ENCODE results near the gene TENM4.

TENM4 gene

GRCh38 chr11:78717041-78717440 lies 723.8 kb downstream of the TENM4 start:
- H3K36me3 ChIP-seq (ENCODE audit: insufficient read depth, low read length): no peaks in the 10 kb centered on the region
- DNase-seq: no peak
- H3K27me3 ChIP-seq (ENCODE audit: insufficient read depth, low read length, poor library complexity): no peaks in the 10 kb centered on the region
- H4K20me1 ChIP-seq (ENCODE audit: insufficient read depth, low read length): no peaks in the 10 kb centered on the region
- ATAC-seq (ENCODE audit: insufficient read depth, low read depth): no peak
- H3K4me2 ChIP-seq (ENCODE audit: insufficient read depth, low read length): no peak overlapping the region
- no peaks in the 10 kb centered on the region for H3K79me2 ChIP-seq (ENCODE audit: insufficient read depth, low read length)
- H3K4me3 ChIP-seq (ENCODE audit: low read depth in 1 of 2, low read length in 2 of 2): no peak overlapping the region
- H3K9me3 ChIP-seq (ENCODE audit: insufficient read depth, low read length, severe bottlenecking): no peaks in the 10 kb centered on the region
- no peak overlapping the region for H3K9ac ChIP-seq (ENCODE audit: low read depth, low read length)
- no peaks in the 10 kb centered on the region for H3K4me1 ChIP-seq (ENCODE audit: insufficient read depth, low read length)
- H3K27ac ChIP-seq (ENCODE audit: low read length): no peak overlapping the region
- H2AFZ ChIP-seq (ENCODE audit: low read depth, low read length): no peak overlapping the region
- TF ChIP-seq EZH2 (IDR thresholded peaks at IDR 0.05; ENCODE audit: borderline replicate concordance, low read depth, low read length, severe bottlenecking): no peak
- TF ChIP-seq CTCF (IDR thresholded peaks at IDR 0.05; ENCODE audit: borderline replicate concordance, extremely low read depth, low read length, poor library complexity, severe bottlenecking): no peak

GRCh38 chr11:78715639-78716311 lies 725.1 kb downstream of the TENM4 start:
- Histone ChIP-seq H3K9ac (ENCODE audit: low read depth, low read length) (no peak overlapping the region), H3K79me2 (ENCODE audit: insufficient read depth, low read length) (no peaks in the 10 kb centered on the region), H3K27me3 (ENCODE audit: insufficient read depth, low read length, poor library complexity) (no peaks in the 10 kb centered on the region), H3K9me3 (ENCODE audit: insufficient read depth, low read length, severe bottlenecking) (no peaks in the 10 kb centered on the region), H3K27ac (ENCODE audit: low read length) (no peak overlapping the region), H3K36me3 (ENCODE audit: insufficient read depth, low read length) (no peaks in the 10 kb centered on the region), H3K4me3 (ENCODE audit: low read depth in 1 of 2, low read length in 2 of 2) (no peak overlapping the region), H4K20me1 (ENCODE audit: insufficient read depth, low read length) (no peaks in the 10 kb centered on the region), H2AFZ (ENCODE audit: low read depth, low read length) (no peak overlapping the region), H3K4me1 (ENCODE audit: insufficient read depth, low read length) (no peaks in the 10 kb centered on the region), H3K4me2 (ENCODE audit: insufficient read depth, low read length) (no peak overlapping the region)
- ATAC-seq (ENCODE audit: insufficient read depth, low read depth): peak; percentile 89
- DNase-seq: peak; percentile 68
- TF ChIP-seq EZH2 (IDR thresholded peaks at IDR 0.05; ENCODE audit: borderline replicate concordance, low read depth, low read length, severe bottlenecking) (no peak), CTCF (IDR thresholded peaks at IDR 0.05; ENCODE audit: borderline replicate concordance, extremely low read depth, low read length, poor library complexity, severe bottlenecking) (peak; percentile 88)

- no peak for ATAC-seq (ENCODE audit: insufficient read depth, low read depth)
- no peaks in the 10 kb centered on the region for H3K79me2 ChIP-seq (ENCODE audit: insufficient read depth, low read length)
- H3K4me2 ChIP-seq (ENCODE audit: insufficient read depth, low read length): no peak overlapping the region
- no peak for DNase-seq
- no peak for TF ChIP-seq EZH2 (IDR thresholded peaks at IDR 0.05; ENCODE audit: borderline replicate concordance, low read depth, low read length, severe bottlenecking)
- TF ChIP-seq CTCF (IDR thresholded peaks at IDR 0.05; ENCODE audit: borderline replicate concordance, extremely low read depth, low read length, poor library complexity, severe bottlenecking): no peak
- H3K4me3 ChIP-seq (ENCODE audit: low read depth in 1 of 2, low read length in 2 of 2): no peak overlapping the region
- no peak overlapping the region for H3K27ac ChIP-seq (ENCODE audit: low read length)
- H3K27me3 ChIP-seq (ENCODE audit: insufficient read depth, low read length, poor library complexity): no peaks in the 10 kb centered on the region
- no peak overlapping the region for H2AFZ ChIP-seq (ENCODE audit: low read depth, low read length)
- no peaks in the 10 kb centered on the region for H3K36me3 ChIP-seq (ENCODE audit: insufficient read depth, low read length)
- no peaks in the 10 kb centered on the region for H4K20me1 ChIP-seq (ENCODE audit: insufficient read depth, low read length)
- no peak overlapping the region for H3K9ac ChIP-seq (ENCODE audit: low read depth, low read length)
- no peaks in the 10 kb centered on the region for H3K9me3 ChIP-seq (ENCODE audit: insufficient read depth, low read length, severe bottlenecking)
- no peaks in the 10 kb centered on the region for H3K4me1 ChIP-seq (ENCODE audit: insufficient read depth, low read length)
These were observed 726.3 kb downstream of the TENM4 start for GRCh38 chr11:78714539-78714938.

Measured in DND-41 (cell line).